ENCODE measurements around the gene CAB39L. TPM values are rescaled to one million over a fixed set of nuclear protein-coding genes. Genes with fewer than 3 reads are reported as not detected.

Gene CAB39L
- total and polyA plus RNA-seq, 2 of the 13 experiments (the other 11 are each of a cell fraction or from before 2014, with no cell fraction given), result 3.1 to 6.1 TPM

DNA sequence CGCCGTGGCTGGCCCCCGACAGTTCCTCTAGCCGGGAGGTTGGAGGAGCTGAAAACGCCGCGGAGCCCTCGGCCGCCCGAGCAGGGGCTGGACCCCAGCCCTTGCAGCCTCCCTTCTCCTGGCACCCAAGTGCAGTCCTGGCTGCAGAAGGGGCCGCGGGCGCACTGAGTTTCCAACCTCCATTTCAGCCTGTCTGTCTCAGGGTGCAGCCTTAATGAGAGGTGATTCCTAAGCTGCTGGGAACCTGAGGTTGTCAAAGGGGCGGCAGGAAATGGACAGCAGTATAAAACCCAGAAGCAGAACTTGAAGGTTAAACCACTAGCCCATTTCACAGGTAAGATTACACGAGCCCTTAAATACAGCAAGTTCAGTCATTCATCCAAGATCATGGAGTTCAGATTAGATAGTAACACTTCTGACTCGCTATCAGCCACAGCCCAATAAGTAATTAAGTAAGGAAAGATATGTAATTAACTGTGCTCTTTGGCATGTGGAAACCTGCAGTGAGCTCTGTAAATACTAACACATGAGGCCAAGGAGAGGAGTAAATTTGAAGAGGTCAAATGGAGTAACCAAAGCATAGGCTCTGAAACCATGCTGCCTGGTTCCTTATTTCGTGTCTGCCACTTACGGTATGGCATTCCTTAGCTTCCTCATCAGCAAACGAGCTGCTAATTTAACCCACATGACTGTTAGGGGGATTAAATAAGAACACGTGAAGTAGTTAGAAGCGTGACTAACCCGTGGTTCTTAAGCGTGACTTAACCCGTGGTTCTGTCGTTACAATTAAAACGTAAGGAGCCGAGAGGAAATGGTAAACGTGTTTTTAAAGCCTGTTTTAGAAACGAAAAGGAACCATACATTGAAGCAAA, 896 bp upstream of the CAB39L start (continued):
- TF ChIP-seq ZNF510 (CRISPR knock-in tag; IDR thresholded peaks at IDR 0.05; ENCODE audit: low read depth) (0 out of 2 replicates have a peak, but pooled peaks have one; percentile 15), SMAD1 (CRISPR knock-in tag; IDR thresholded peaks at IDR 0.05; ENCODE audit: borderline replicate concordance, low read depth) (0 out of 2 replicates have a peak, but pooled peaks have one; percentile 1), ZNF629 (CRISPR knock-in tag; conservative IDR thresholded peaks at IDR 0.05) (peak; percentile 97), ZNF292 (CRISPR knock-in tag; IDR thresholded peaks at IDR 0.05; ENCODE audit: borderline replicate concordance, low read depth) (0 out of 2 replicates have a peak, but pooled peaks have one; percentile 32), ZFP82 (CRISPR knock-in tag; IDR thresholded peaks at IDR 0.05; ENCODE audit: borderline replicate concordance) (0 out of 2 replicates have a peak, but pooled peaks have one; percentile 51), ZNF317 (CRISPR knock-in tag; IDR thresholded peaks at IDR 0.05) (0 out of 2 replicates have a peak, but pooled peaks have one; percentile 5), ZNF790 (CRISPR knock-in tag; IDR thresholded peaks at IDR 0.05; ENCODE audit: borderline replicate concordance) (peak; percentile 76; the same call in 1 of the 2 replicates), SATB2 (CRISPR knock-in tag; IDR thresholded peaks at IDR 0.05) (no peak)
- TF ChIP-seq, protein P1, sequence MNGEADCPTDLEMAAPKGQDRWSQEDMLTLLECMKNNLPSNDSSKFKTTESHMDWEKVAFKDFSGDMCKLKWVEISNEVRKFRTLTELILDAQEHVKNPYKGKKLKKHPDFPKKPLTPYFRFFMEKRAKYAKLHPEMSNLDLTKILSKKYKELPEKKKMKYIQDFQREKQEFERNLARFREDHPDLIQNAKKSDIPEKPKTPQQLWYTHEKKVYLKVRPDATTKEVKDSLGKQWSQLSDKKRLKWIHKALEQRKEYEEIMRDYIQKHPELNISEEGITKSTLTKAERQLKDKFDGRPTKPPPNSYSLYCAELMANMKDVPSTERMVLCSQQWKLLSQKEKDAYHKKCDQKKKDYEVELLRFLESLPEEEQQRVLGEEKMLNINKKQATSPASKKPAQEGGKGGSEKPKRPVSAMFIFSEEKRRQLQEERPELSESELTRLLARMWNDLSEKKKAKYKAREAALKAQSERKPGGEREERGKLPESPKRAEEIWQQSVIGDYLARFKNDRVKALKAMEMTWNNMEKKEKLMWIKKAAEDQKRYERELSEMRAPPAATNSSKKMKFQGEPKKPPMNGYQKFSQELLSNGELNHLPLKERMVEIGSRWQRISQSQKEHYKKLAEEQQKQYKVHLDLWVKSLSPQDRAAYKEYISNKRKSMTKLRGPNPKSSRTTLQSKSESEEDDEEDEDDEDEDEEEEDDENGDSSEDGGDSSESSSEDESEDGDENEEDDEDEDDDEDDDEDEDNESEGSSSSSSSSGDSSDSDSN (CRISPR knock-in tag; IDR thresholded peaks at IDR 0.05), result peak; percentile 82
- TF ChIP-seq, protein P2, sequence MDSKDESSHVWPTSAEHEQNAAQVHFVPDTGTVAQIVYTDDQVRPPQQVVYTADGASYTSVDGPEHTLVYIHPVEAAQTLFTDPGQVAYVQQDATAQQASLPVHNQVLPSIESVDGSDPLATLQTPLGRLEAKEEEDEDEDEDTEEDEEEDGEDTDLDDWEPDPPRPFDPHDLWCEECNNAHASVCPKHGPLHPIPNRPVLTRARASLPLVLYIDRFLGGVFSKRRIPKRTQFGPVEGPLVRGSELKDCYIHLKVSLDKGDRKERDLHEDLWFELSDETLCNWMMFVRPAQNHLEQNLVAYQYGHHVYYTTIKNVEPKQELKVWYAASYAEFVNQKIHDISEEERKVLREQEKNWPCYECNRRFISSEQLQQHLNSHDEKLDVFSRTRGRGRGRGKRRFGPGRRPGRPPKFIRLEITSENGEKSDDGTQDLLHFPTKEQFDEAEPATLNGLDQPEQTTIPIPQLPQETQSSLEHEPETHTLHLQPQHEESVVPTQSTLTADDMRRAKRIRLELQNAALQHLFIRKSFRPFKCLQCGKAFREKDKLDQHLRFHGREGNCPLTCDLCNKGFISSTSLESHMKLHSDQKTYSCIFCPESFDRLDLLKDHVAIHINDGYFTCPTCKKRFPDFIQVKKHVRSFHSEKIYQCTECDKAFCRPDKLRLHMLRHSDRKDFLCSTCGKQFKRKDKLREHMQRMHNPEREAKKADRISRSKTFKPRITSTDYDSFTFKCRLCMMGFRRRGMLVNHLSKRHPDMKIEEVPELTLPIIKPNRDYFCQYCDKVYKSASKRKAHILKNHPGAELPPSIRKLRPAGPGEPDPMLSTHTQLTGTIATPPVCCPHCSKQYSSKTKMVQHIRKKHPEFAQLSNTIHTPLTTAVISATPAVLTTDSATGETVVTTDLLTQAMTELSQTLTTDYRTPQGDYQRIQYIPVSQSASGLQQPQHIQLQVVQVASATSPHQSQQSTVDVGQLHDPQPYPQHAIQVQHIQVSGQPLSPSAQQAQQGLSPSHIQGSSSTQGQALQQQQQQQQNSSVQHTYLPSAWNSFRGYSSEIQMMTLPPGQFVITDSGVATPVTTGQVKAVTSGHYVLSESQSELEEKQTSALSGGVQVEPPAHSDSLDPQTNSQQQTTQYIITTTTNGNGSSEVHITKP (CRISPR knock-in tag; IDR thresholded peaks at IDR 0.05; ENCODE audit: low read depth), result no peak
- TF ChIP-seq, protein P3, sequence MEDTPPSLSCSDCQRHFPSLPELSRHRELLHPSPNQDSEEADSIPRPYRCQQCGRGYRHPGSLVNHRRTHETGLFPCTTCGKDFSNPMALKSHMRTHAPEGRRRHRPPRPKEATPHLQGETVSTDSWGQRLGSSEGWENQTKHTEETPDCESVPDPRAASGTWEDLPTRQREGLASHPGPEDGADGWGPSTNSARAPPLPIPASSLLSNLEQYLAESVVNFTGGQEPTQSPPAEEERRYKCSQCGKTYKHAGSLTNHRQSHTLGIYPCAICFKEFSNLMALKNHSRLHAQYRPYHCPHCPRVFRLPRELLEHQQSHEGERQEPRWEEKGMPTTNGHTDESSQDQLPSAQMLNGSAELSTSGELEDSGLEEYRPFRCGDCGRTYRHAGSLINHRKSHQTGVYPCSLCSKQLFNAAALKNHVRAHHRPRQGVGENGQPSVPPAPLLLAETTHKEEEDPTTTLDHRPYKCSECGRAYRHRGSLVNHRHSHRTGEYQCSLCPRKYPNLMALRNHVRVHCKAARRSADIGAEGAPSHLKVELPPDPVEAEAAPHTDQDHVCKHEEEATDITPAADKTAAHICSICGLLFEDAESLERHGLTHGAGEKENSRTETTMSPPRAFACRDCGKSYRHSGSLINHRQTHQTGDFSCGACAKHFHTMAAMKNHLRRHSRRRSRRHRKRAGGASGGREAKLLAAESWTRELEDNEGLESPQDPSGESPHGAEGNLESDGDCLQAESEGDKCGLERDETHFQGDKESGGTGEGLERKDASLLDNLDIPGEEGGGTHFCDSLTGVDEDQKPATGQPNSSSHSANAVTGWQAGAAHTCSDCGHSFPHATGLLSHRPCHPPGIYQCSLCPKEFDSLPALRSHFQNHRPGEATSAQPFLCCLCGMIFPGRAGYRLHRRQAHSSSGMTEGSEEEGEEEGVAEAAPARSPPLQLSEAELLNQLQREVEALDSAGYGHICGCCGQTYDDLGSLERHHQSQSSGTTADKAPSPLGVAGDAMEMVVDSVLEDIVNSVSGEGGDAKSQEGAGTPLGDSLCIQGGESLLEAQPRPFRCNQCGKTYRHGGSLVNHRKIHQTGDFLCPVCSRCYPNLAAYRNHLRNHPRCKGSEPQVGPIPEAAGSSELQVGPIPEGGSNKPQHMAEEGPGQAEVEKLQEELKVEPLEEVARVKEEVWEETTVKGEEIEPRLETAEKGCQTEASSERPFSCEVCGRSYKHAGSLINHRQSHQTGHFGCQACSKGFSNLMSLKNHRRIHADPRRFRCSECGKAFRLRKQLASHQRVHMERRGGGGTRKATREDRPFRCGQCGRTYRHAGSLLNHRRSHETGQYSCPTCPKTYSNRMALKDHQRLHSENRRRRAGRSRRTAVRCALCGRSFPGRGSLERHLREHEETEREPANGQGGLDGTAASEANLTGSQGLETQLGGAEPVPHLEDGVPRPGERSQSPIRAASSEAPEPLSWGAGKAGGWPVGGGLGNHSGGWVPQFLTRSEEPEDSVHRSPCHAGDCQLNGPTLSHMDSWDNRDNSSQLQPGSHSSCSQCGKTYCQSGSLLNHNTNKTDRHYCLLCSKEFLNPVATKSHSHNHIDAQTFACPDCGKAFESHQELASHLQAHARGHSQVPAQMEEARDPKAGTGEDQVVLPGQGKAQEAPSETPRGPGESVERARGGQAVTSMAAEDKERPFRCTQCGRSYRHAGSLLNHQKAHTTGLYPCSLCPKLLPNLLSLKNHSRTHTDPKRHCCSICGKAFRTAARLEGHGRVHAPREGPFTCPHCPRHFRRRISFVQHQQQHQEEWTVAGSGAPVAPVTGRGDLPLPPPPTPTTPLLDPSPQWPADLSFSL (CRISPR knock-in tag; IDR thresholded peaks at IDR 0.05), result peak; percentile 54; the same call in 1 of the 2 replicates
- TF ChIP-seq, protein P4, sequence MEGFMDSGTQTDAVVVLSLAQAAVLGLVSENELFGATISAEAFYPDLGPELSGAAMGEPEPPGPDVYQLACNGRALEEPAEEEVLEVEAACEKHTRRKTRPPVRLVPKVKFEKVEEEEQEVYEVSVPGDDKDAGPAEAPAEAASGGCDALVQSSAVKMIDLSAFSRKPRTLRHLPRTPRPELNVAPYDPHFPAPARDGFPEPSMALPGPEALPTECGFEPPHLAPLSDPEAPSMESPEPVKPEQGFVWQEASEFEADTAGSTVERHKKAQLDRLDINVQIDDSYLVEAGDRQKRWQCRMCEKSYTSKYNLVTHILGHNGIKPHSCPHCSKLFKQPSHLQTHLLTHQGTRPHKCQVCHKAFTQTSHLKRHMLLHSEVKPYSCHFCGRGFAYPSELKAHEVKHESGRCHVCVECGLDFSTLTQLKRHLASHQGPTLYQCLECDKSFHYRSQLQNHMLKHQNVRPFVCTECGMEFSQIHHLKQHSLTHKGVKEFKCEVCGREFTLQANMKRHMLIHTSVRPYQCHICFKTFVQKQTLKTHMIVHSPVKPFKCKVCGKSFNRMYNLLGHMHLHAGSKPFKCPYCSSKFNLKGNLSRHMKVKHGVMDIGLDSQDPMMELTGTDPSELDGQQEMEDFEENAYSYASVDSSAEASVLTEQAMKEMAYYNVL (CRISPR knock-in tag; IDR thresholded peaks at IDR 0.05; ENCODE audit: borderline replicate concordance), result no peak

Data from HepG2 (cell line).